ENCODE measurements around the gene PA2G4. TPM values are rescaled to one million over a fixed set of nuclear protein-coding genes. Genes with fewer than 3 reads are reported as not detected.

Gene PA2G4
- total RNA-seq, 1 donor from 2014 or later = 53.8 TPM

DNA sequence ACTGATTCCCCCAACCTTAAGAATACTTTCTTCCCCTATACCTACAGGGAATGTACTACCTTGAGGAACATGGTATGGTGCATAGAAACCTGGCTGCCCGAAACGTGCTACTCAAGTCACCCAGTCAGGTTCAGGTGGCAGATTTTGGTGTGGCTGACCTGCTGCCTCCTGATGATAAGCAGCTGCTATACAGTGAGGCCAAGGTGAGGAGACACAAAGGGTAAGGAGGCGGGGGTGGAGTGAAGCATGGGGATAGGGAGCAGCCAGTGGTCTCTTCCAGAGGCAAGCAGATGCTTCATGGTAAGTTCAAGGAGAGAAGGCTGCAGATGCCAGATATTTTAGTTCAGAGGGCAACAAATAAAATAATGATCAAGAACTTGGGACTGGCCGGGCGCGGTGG is 6.6 kb upstream of the PA2G4 start:
- Histone ChIP-seq H3K27me3 (ENCODE audit: control insufficient read depth in 3 of 3, insufficient read depth in 3 of 3, low read length in 3 of 3) (peaks cover 0 to 3% (median 0%) of the 10 kb centered on the region in 3 donors), H3K4me3 (ENCODE audit: low read length in 3 of 3) (no peak overlapping the region), H3K27ac (ENCODE audit: low read depth, low read length) (no peak overlapping the region), H3K36me3 (ENCODE audit: control insufficient read depth in 3 of 3, insufficient read depth in 3 of 3, low read length in 3 of 3) (peaks cover 0 to 3% (median 0%) of the 10 kb centered on the region in 3 donors), H3K9ac (ENCODE audit: low read depth in 1 of 3, low read length in 3 of 3) (no peak overlapping the region), H3K4me1 (ENCODE audit: control insufficient read depth in 3 of 3, insufficient read depth in 3 of 3, low read length in 3 of 3) (peaks cover 0 to under 1% (median 0%) of the 10 kb centered on the region in 3 donors), H3K9me3 (ENCODE audit: control insufficient read depth in 3 of 3, low read length in 3 of 3) (no peaks in the 10 kb centered on the region)

DNA sequence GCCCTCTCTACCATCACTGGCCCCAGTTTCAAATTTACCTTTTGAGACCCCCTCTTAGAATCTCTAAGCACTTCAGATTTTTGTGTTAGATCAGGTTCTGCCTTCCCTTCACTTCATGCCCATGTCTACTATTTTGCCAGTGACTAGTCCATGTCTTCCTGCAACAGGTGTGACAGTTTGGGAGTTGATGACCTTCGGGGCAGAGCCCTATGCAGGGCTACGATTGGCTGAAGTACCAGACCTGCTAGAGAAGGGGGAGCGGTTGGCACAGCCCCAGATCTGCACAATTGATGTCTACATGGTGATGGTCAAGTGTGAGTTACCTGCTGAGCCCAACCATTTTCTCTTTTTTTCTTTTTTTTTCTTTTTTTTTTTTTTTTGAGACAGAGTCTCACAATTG is 5.8 kb upstream of the PA2G4 start:
- H3K4me1 ChIP-seq (ENCODE audit: control insufficient read depth in 3 of 3, insufficient read depth in 3 of 3, low read length in 3 of 3) = peaks cover 5 to 9% (median 8%) of the 10 kb centered on the region in 3 donors
- H3K36me3 ChIP-seq (ENCODE audit: control insufficient read depth in 3 of 3, insufficient read depth in 3 of 3, low read length in 3 of 3) = peaks cover 0 to 3% (median 0%) of the 10 kb centered on the region in 3 donors

GRCh38 chr12:56099787-56100186 is 4.6 kb upstream of the PA2G4 start:
- H3K4me1 ChIP-seq (ENCODE audit: control insufficient read depth in 3 of 3, insufficient read depth in 3 of 3, low read length in 3 of 3) = peaks cover 8 to 15% (median 9%) of the 10 kb centered on the region in 3 donors
- H3K27me3 ChIP-seq (ENCODE audit: control insufficient read depth in 3 of 3, insufficient read depth in 3 of 3, low read length in 3 of 3) = peaks cover 0 to 3% (median 0%) of the 10 kb centered on the region in 3 donors
- no peak overlapping the region for H3K9ac ChIP-seq (ENCODE audit: low read depth in 1 of 3, low read length in 3 of 3)
- H3K27ac ChIP-seq (ENCODE audit: low read depth, low read length) = no peak overlapping the region
- no peaks in the 10 kb centered on the region for H3K9me3 ChIP-seq (ENCODE audit: control insufficient read depth in 3 of 3, low read length in 3 of 3)
- no peak overlapping the region for H3K4me3 ChIP-seq (ENCODE audit: low read length in 3 of 3)
- H3K36me3 ChIP-seq (ENCODE audit: control insufficient read depth in 3 of 3, insufficient read depth in 3 of 3, low read length in 3 of 3) = peaks cover 0 to 3% (median 0%) of the 10 kb centered on the region in 3 donors

More for the DNA sequence above, 5.8 kb upstream of the PA2G4 start:
- no peak overlapping the region for H3K9ac ChIP-seq (ENCODE audit: low read depth in 1 of 3, low read length in 3 of 3)
- no peak overlapping the region for H3K4me3 ChIP-seq (ENCODE audit: low read length in 3 of 3)
- peaks cover 0 to 3% (median 0%) of the 10 kb centered on the region in 3 donors for H3K27me3 ChIP-seq (ENCODE audit: control insufficient read depth in 3 of 3, insufficient read depth in 3 of 3, low read length in 3 of 3)
- H3K27ac ChIP-seq (ENCODE audit: low read depth, low read length) = no peak overlapping the region
- no peaks in the 10 kb centered on the region for H3K9me3 ChIP-seq (ENCODE audit: control insufficient read depth in 3 of 3, low read length in 3 of 3)

DNA sequence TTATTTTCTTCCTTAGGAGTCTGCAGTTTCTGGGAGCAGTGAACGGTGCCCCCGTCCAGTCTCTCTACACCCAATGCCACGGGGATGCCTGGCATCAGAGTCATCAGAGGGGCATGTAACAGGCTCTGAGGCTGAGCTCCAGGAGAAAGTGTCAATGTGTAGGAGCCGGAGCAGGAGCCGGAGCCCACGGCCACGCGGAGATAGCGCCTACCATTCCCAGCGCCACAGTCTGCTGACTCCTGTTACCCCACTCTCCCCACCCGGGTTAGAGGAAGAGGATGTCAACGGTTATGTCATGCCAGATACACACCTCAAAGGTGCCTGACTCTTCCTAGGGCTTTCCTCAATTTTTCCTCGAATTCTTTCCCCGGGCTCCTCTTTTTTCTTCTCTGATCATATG is 3.3 kb upstream of the PA2G4 start:
- Histone ChIP-seq H3K4me1 (ENCODE audit: control insufficient read depth in 3 of 3, insufficient read depth in 3 of 3, low read length in 3 of 3) (peaks cover 16 to 28% (median 22%) of the 10 kb centered on the region in 3 donors), H3K27me3 (ENCODE audit: control insufficient read depth in 3 of 3, insufficient read depth in 3 of 3, low read length in 3 of 3) (no peaks in the 10 kb centered on the region), H3K27ac (ENCODE audit: low read depth, low read length) (no peak overlapping the region), H3K4me3 (ENCODE audit: low read length in 3 of 3) (no peak overlapping the region), H3K36me3 (ENCODE audit: control insufficient read depth in 3 of 3, insufficient read depth in 3 of 3, low read length in 3 of 3) (peaks cover 0 to 3% (median 0%) of the 10 kb centered on the region in 3 donors), H3K9me3 (ENCODE audit: control insufficient read depth in 3 of 3, low read length in 3 of 3) (no peaks in the 10 kb centered on the region), H3K9ac (ENCODE audit: low read depth in 1 of 3, low read length in 3 of 3) (no peak overlapping the region)

DNA sequence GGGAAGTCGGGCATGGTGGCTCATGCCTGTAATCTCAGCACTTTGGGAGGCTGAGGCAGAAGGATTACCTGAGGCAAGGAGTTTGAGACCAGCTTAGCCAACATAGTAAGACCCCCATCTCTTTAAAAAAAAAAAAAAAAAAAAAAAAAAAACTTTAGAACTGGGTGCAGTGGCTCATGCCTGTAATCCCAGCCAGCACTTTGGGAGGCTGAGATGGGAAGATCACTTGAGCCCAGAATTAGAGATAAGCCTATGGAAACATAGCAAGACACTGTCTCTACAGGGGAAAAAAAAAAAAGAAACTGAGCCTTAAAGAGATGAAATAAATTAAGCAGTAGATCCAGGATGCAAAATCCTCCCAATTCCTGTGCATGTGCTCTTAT is 1.7 kb upstream of the PA2G4 start:
- Histone ChIP-seq H3K4me1 (ENCODE audit: control insufficient read depth in 3 of 3, insufficient read depth in 3 of 3, low read length in 3 of 3) (peaks cover 16 to 32% (median 23%) of the 10 kb centered on the region in 3 donors), H3K9me3 (ENCODE audit: control insufficient read depth in 3 of 3, low read length in 3 of 3) (no peaks in the 10 kb centered on the region), H3K27ac (ENCODE audit: low read depth, low read length) (no peak overlapping the region), H3K9ac (ENCODE audit: low read depth in 1 of 3, low read length in 3 of 3) (no peak overlapping the region), H3K27me3 (ENCODE audit: control insufficient read depth in 3 of 3, insufficient read depth in 3 of 3, low read length in 3 of 3) (no peaks in the 10 kb centered on the region), H3K4me3 (ENCODE audit: low read length in 3 of 3) (no peak overlapping the region), H3K36me3 (ENCODE audit: control insufficient read depth in 3 of 3, insufficient read depth in 3 of 3, low read length in 3 of 3) (peaks cover 7 to 13% (median 11%) of the 10 kb centered on the region in 3 donors)

GRCh38 chr12:56103066-56103711 is 1.2 kb upstream of the PA2G4 start:
- H3K36me3 ChIP-seq (ENCODE audit: control insufficient read depth in 3 of 3, insufficient read depth in 3 of 3, low read length in 3 of 3) = peaks cover 10 to 18% (median 16%) of the 10 kb centered on the region in 3 donors

DNA sequence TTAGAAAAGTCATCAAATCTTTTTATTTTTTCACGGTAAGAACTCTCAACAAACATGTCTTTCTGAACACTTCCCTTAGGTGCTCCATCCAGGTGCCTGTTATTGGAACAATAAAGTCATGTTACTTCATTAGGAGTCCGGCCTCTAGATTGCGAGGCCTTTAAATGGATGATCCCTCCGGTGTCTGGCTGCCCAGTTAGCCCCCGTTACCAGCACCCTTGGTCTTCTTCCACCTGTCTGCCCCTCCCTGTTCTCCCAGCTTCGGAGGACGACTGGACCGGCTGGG is 593 bp upstream of the PA2G4 start:
- H3K27ac ChIP-seq (ENCODE audit: low read depth, low read length) = peak overlapping the region; percentile 87
- H3K36me3 ChIP-seq (ENCODE audit: control insufficient read depth in 3 of 3, insufficient read depth in 3 of 3, low read length in 3 of 3) = peaks cover 10 to 24% (median 20%) of the 10 kb centered on the region in 3 donors
- peaks cover 16 to 32% (median 23%) of the 10 kb centered on the region in 3 donors for H3K4me1 ChIP-seq (ENCODE audit: control insufficient read depth in 3 of 3, insufficient read depth in 3 of 3, low read length in 3 of 3)
- no peaks in the 10 kb centered on the region for H3K9me3 ChIP-seq (ENCODE audit: control insufficient read depth in 3 of 3, low read length in 3 of 3)
- no peaks in the 10 kb centered on the region for H3K27me3 ChIP-seq (ENCODE audit: control insufficient read depth in 3 of 3, insufficient read depth in 3 of 3, low read length in 3 of 3)
- peak overlapping the region; percentile 82 to 98 (median 96) for H3K9ac ChIP-seq (ENCODE audit: low read depth in 1 of 3, low read length in 3 of 3)
- H3K4me3 ChIP-seq (ENCODE audit: low read length in 3 of 3) = peak overlapping the region; percentile 68 to 97 (median 95)

More at GRCh38 chr12:56103066-56103711, 1.2 kb upstream of the PA2G4 start:
- H3K9ac ChIP-seq (ENCODE audit: low read depth in 1 of 3, low read length in 3 of 3) = peak overlapping the region; percentile 82 to 98 (median 96)
- H3K27ac ChIP-seq (ENCODE audit: low read depth, low read length) = peak overlapping the region; percentile 87
- H3K4me3 ChIP-seq (ENCODE audit: low read length in 3 of 3) = peak overlapping the region; percentile 68 to 97 (median 95)
- H3K9me3 ChIP-seq (ENCODE audit: control insufficient read depth in 3 of 3, low read length in 3 of 3) = no peaks in the 10 kb centered on the region
- no peaks in the 10 kb centered on the region for H3K27me3 ChIP-seq (ENCODE audit: control insufficient read depth in 3 of 3, insufficient read depth in 3 of 3, low read length in 3 of 3)
- H3K4me1 ChIP-seq (ENCODE audit: control insufficient read depth in 3 of 3, insufficient read depth in 3 of 3, low read length in 3 of 3) = peaks cover 16 to 32% (median 23%) of the 10 kb centered on the region in 3 donors

DNA sequence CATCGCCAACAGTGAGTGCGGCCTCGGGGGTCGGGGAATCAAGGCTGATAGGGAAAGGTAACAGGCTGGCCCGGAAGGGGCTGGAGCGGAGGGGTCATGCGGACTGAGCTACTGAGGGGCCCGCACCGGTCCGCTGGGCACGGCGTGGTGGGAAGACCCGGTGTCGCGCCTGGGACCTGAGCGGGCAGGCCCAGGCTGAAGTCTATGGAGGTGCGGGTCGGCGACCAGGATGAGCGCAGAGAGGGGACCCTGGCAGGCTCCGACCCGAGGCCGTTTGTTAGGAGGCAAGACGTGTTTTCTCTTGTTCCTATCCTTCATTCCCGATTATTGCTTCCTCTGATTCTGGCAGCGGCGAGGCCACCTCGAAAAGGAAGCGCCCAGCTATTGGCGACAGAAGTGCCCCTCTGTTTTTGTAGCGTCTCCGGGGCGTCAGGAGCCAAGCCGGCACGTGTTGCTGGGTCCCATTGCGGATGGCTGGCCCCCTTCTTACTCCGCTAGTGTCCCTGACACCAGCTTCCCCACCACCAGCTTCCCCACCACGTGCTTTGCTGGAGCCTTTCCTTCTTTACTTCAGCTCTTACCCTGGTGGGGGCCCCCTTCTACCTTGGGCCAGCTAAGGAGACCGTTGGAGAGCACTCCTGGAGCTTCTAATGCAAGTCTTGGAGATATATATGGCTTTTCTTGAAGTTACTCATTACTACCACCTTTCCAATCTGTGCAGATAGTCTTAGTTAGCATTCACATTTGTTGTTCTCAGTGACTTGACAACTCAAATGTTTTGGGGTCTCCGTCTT is 653 bp downstream of the PA2G4 start:
- H3K9me3 ChIP-seq (ENCODE audit: control insufficient read depth in 3 of 3, low read length in 3 of 3) = no peaks in the 10 kb centered on the region
- peaks cover 16 to 32% (median 23%) of the 10 kb centered on the region in 3 donors for H3K4me1 ChIP-seq (ENCODE audit: control insufficient read depth in 3 of 3, insufficient read depth in 3 of 3, low read length in 3 of 3)

GRCh38 chr12:56105609-56105902 is 1.2 kb downstream of the PA2G4 start:
- Histone ChIP-seq H3K27ac (ENCODE audit: low read depth, low read length) (no peak overlapping the region), H3K36me3 (ENCODE audit: control insufficient read depth in 3 of 3, insufficient read depth in 3 of 3, low read length in 3 of 3) (peaks cover 23 to 40% (median 34%) of the 10 kb centered on the region in 3 donors), H3K4me3 (ENCODE audit: low read length in 3 of 3) (peak overlapping the region; percentile 68 to 97 (median 95)), H3K4me1 (ENCODE audit: control insufficient read depth in 3 of 3, insufficient read depth in 3 of 3, low read length in 3 of 3) (peaks cover 16 to 32% (median 23%) of the 10 kb centered on the region in 3 donors), H3K9ac (ENCODE audit: low read depth in 1 of 3, low read length in 3 of 3) (peak overlapping the region; percentile 91 to 98 (median 96)), H3K9me3 (ENCODE audit: control insufficient read depth in 3 of 3, low read length in 3 of 3) (no peaks in the 10 kb centered on the region), H3K27me3 (ENCODE audit: control insufficient read depth in 3 of 3, insufficient read depth in 3 of 3, low read length in 3 of 3) (no peaks in the 10 kb centered on the region)

More for the DNA sequence above, 653 bp downstream of the PA2G4 start:
- Histone ChIP-seq H3K9ac (ENCODE audit: low read depth in 1 of 3, low read length in 3 of 3) (peak overlapping the region; percentile 91 to 98 (median 96)), H3K27me3 (ENCODE audit: control insufficient read depth in 3 of 3, insufficient read depth in 3 of 3, low read length in 3 of 3) (no peaks in the 10 kb centered on the region), H3K27ac (ENCODE audit: low read depth, low read length) (peak overlapping the region; percentile 87), H3K4me3 (ENCODE audit: low read length in 3 of 3) (peak overlapping the region; percentile 68 to 97 (median 95)), H3K36me3 (ENCODE audit: control insufficient read depth in 3 of 3, insufficient read depth in 3 of 3, low read length in 3 of 3) (peaks cover 19 to 35% (median 29%) of the 10 kb centered on the region in 3 donors)

GRCh38 chr12:56107242-56107641 is 2.9 kb downstream of the PA2G4 start:
- no peaks in the 10 kb centered on the region for H3K27me3 ChIP-seq (ENCODE audit: control insufficient read depth in 3 of 3, insufficient read depth in 3 of 3, low read length in 3 of 3)
- peaks cover 16 to 32% (median 23%) of the 10 kb centered on the region in 3 donors for H3K4me1 ChIP-seq (ENCODE audit: control insufficient read depth in 3 of 3, insufficient read depth in 3 of 3, low read length in 3 of 3)
- H3K27ac ChIP-seq (ENCODE audit: low read depth, low read length) = no peak overlapping the region
- H3K9ac ChIP-seq (ENCODE audit: low read depth in 1 of 3, low read length in 3 of 3) = no peak overlapping the region
- peaks cover 36 to 52% (median 48%) of the 10 kb centered on the region in 3 donors for H3K36me3 ChIP-seq (ENCODE audit: control insufficient read depth in 3 of 3, insufficient read depth in 3 of 3, low read length in 3 of 3)
- no peak overlapping the region for H3K4me3 ChIP-seq (ENCODE audit: low read length in 3 of 3)
- no peaks in the 10 kb centered on the region for H3K9me3 ChIP-seq (ENCODE audit: control insufficient read depth in 3 of 3, low read length in 3 of 3)

Measured in skeletal muscle tissue (tissue), 4 donors.